K562 (cell line): ENCODE results near the gene DLGAP1. TPM values are rescaled to one million over a fixed set of nuclear protein-coding genes. Genes with fewer than 3 reads are reported as not detected.

ENCODE experiments used
- ATAC-seq: fragments of 200-7000 bp; cut with Tn5 transposase; 3 replicates; pipeline ENCODE4 v1.9.1; 2020; ENCODE audit warnings: moderate library complexity
- BruUV-seq: library from RNA; stranded (reverse); fragments of 400-500 nt; replicated peaks from 2 replicates; lab custom pipeline; 2021; lab: Mats Ljungman, UMichigan
- CTCF ChIA-PET: fragments of 300-600 bp; formaldehyde crosslinking; extraction: SDS; loops from one replicate; lab custom pipeline; 2021; ENCODE audit warnings: low intra/inter-chr PET ratio; lab: Yijun Ruan, JAX
- POLR2A ChIA-PET: fragments of 300-600, 350-650 bp; sonication (Branson Sonifier 250); formaldehyde crosslinking; extraction: SDS; loops from one replicate; lab custom pipeline; 2021; ENCODE audit warnings: antibody characterized with exemption, inconsistent platforms; lab: Yijun Ruan, JAX
- DNase-seq, 4 experiments: peaks; one replicate each; pipeline versions ENCODE4 v3.0.0 to v3.0.0-alpha.2; 2011 to 2018; ENCODE audit warnings: low spot score in 3 of 4, mixed read lengths in 3 of 4; ENCODE audit errors: extremely low read depth in 1 of 4
- FAIRE-seq: peaks from 2 replicates; lab custom pipeline; 2011; peaks lifted over from hg19 to GRCh38; lab: Jason Lieb, UNC
- H2AFZ ChIP-seq: 2 replicates; pipeline ENCODE4 v1.6.0; 2011; ENCODE audit warnings: low read depth, low read length, control low read depth, inconsistent platforms
- H3K27ac ChIP-seq: fragments of 200-600 bp; 3 replicates; pipeline ENCODE4 v1.8.0; 2011; ENCODE audit warnings: low read depth, mild to moderate bottlenecking, control low read depth, inconsistent platforms, low read length, moderate library complexity, mixed read lengths; ENCODE audit errors: extremely low read depth
- H3K27me3 ChIP-seq, 2 experiments: fragments of 300-600 bp in 1 of 2; 2 replicates in 1 of 2; 3 replicates in 1 of 2; pipeline versions ENCODE4 v1.6.0 to v1.8.0; 2011; ENCODE audit warnings: inconsistent platforms in 2 of 2, low read length in 2 of 2, mild to moderate bottlenecking in 1 of 2, mixed read lengths in 1 of 2, moderate library complexity in 1 of 2; ENCODE audit not compliant: control insufficient read depth in 2 of 2, insufficient read depth in 2 of 2
- H3K36me3 ChIP-seq: fragments of 300-600 bp; 3 replicates; pipeline ENCODE4 v1.8.0; 2011; ENCODE audit warnings: mild to moderate bottlenecking, low read length, inconsistent platforms; ENCODE audit not compliant: control insufficient read depth, insufficient read depth
- H3K4me1 ChIP-seq, 2 experiments: fragments of 200-600 bp in 1 of 2; replicated peaks in 1 of 2; 2 replicates in 1 of 2; 3 replicates in 1 of 2; pipeline versions ENCODE4 v1.5.1 to v1.8.0; 2011; ENCODE audit warnings: inconsistent platforms in 2 of 2, low read length in 2 of 2, mild to moderate bottlenecking in 1 of 2, mixed read lengths in 1 of 2, moderate library complexity in 1 of 2; ENCODE audit not compliant: control insufficient read depth in 2 of 2, insufficient read depth in 2 of 2
- H3K4me2 ChIP-seq: 2 replicates; pipeline ENCODE4 v1.6.1; 2011; ENCODE audit warnings: low read length, control low read depth, inconsistent platforms, mixed read lengths; ENCODE audit not compliant: insufficient read depth
- H3K4me3 ChIP-seq: fragments of 200-600 bp; sonication (generic), shearing (Covaris generic); 2 replicates; pipeline ENCODE4 v1.5.1; 2016; ENCODE audit warnings: control low read depth, inconsistent platforms
- H3K79me2 ChIP-seq: fragments of 200-600 bp; 3 replicates; pipeline ENCODE4 v1.8.0; 2011; ENCODE audit warnings: low read length, inconsistent platforms; ENCODE audit not compliant: control insufficient read depth, insufficient read depth
- H3K9ac ChIP-seq, 2 experiments: 2 replicates each; pipeline versions ENCODE4 v1.6.0 to v1.6.1; 2011; ENCODE audit warnings: low read depth in 2 of 2, low read length in 2 of 2, control low read depth in 1 of 2, inconsistent platforms in 1 of 2, mild to moderate bottlenecking in 1 of 2, mixed read lengths in 1 of 2; ENCODE audit not compliant: insufficient read depth in 1 of 2
- H3K9me1 ChIP-seq: one replicate; pipeline ENCODE4 v1.6.0; 2011; ENCODE audit warnings: inconsistent platforms, mild to moderate bottlenecking, low read length, moderate library complexity; ENCODE audit not compliant: control insufficient read depth, insufficient read depth
- H3K9me3 ChIP-seq: replicated peaks from 2 replicates; pipeline ENCODE4 v1.5.1; 2011; ENCODE audit warnings: low read depth, low read length, inconsistent platforms; ENCODE audit not compliant: control insufficient read depth, insufficient read depth
- H4K20me1 ChIP-seq: replicated peaks from 2 replicates; pipeline ENCODE4 v1.6.1; 2011; ENCODE audit warnings: low read length, inconsistent platforms, mixed read lengths; ENCODE audit not compliant: control insufficient read depth, insufficient read depth
- ASH1L ChIP-seq: fragments of 450-650 bp; IDR thresholded peaks from 2 replicates; pipeline ENCODE4 v1.6.1; 2018; ENCODE audit warnings: borderline replicate concordance, mild to moderate bottlenecking, low read depth; ENCODE audit not compliant: partially characterized antibody
- E2F6 ChIP-seq, 2 experiments: IDR thresholded peaks; 2 replicates each; pipeline ENCODE4 v1.6.1; 2011; ENCODE audit warnings: borderline replicate concordance in 1 of 2, control low read depth in 1 of 2, low read depth in 1 of 2, low read length in 1 of 2, mild to moderate bottlenecking in 1 of 2, mixed read lengths in 1 of 2, moderate library complexity in 1 of 2; ENCODE audit not compliant: insufficient read depth in 1 of 2, insufficient read length in 1 of 2, poor library complexity in 1 of 2, severe bottlenecking in 1 of 2; ENCODE audit errors: extremely low read depth in 1 of 2
- ESRRB ChIP-seq: fragments of 250-450 bp; sonication (Bioruptor Pico); IDR thresholded peaks from 2 replicates; pipeline ENCODE4 v1.5.0; 2020; ENCODE audit warnings: mild to moderate bottlenecking, moderate library complexity, borderline replicate concordance
- HNRNPL ChIP-seq: fragments of 200-400 bp; formaldehyde crosslinking; IDR thresholded peaks from 2 replicates; pipeline ENCODE4 v1.6.1; 2017; ENCODE audit warnings: low read depth, mild to moderate bottlenecking, low read length
- LCOR ChIP-seq: sonication (generic); formaldehyde crosslinking; IDR thresholded peaks from 2 replicates; pipeline ENCODE4 v1.8.0; 2022; ENCODE audit warnings: mild to moderate bottlenecking, missing genetic modification reagents
- MTA1 ChIP-seq: fragments of 450-650 bp; IDR thresholded peaks from 2 replicates; pipeline ENCODE4 v1.6.1; 2017; ENCODE audit warnings: borderline replicate concordance
- PML ChIP-seq: IDR thresholded peaks from 2 replicates; pipeline ENCODE4 v1.6.1; 2012; ENCODE audit warnings: low read length, inconsistent platforms
- RFX7 ChIP-seq: fragments of 250-450 bp; sonication (Bioruptor Pico); IDR thresholded peaks from 2 replicates; pipeline ENCODE4 v1.5.1; 2021; ENCODE audit warnings: mild to moderate bottlenecking
- TBL1XR1 ChIP-seq, 2 experiments: IDR thresholded peaks; 2 replicates each; pipeline ENCODE4 v1.6.1; 2012; ENCODE audit warnings: improper control_type of control experiment in 2 of 2, low read length in 2 of 2, mild to moderate bottlenecking in 1 of 2
- WGBS: fragments of 100-300 bp; shearing (Covaris generic); methylation state at CpG from one replicate; pipeline ENCODE4 v1.1.6; 2016; ENCODE audit warnings: low coverage, mixed read lengths; ENCODE audit not compliant: insufficient coverage; ENCODE audit errors: missing lambda C conversion rate; 5-methylcytosine and 5-hydroxymethylcytosine counted together
- in situ Hi-C: fragments of 300-500 bp; cut with MboI; formaldehyde crosslinking; loops from 4 replicates; pipeline ENCODE4 v1.15.0; 2018; ENCODE audit warnings: inconsistent platforms, mixed read lengths
- intact Hi-C: fragments of 100-400 bp; cut with micrococcal nuclease; formaldehyde crosslinking; loops from 2 replicates; pipeline ENCODE4 v1.14.2; 2022
- polyA plus RNA-seq, 8 experiments: library from polyadenylated mRNA; depleted of rRNA in 4 of 8; stranded (reverse) in 5 of 8; unstranded in 3 of 8; fragments of >200 nt; fragmentation: Nextera tagmentation in 2 of 8; fragmentation: Illumina TruSeq in 1 of 8; extraction: Ambion mirVana in 2 of 8; extraction: Trizol in 1 of 8; gene quantifications; 2 replicates each; pipeline versions ENCODE4 v1.2.1 to v1.2.3, GENCODE V29; 2011 to 2014; ENCODE audit warnings: inconsistent platforms in 1 of 8, missing spikeins in 1 of 8
- total RNA-seq, 7 experiments: library from RNA; depleted of rRNA in 6 of 7; stranded (reverse); fragments of >200 nt in 6 of 7; fragmentation: Illumina TruSeq in 2 of 7; extraction: Trizol in 2 of 7; gene quantifications; 2 replicates each; pipeline versions ENCODE4 v1.2.1 to v1.2.3, GENCODE V29; 2011 to 2021; ENCODE audit warnings: low replicate concordance in 1 of 7
- TF ChIP-seq, protein P1 (sequence below): sonication (generic); formaldehyde crosslinking; IDR thresholded peaks from 2 replicates; pipeline ENCODE4 v1.8.0; 2022; ENCODE audit warnings: missing genetic modification reagents, mild to moderate bottlenecking, moderate library complexity, borderline replicate concordance

The DLGAP1 gene
- total and polyA plus RNA-seq, 9 of the 15 experiments (the other 6 are each of a cell fraction or from before 2014, with no cell fraction given): 0.04 to 0.22 (median 0.08) TPM

- no peaks in the 10 kb centered on the region for H3K9me3 ChIP-seq
- in situ Hi-C loops (no loop called here), intact Hi-C loops (no loop called here)
- no peak for DNase-seq
- ATAC-seq: no peak
- WGBS: 0% methylated on average over 8 of the region's 8 CpGs
- CTCF ChIA-PET: no interaction called here
- FAIRE-seq: no peak
- TF ChIP-seq PML (no peak), ESRRB (CRISPR knock-in tag) (no peak), LCOR (CRISPR knock-in tag) (no peak), MTA1 (no peak), E2F6 (IDR thresholded peaks at IDR 0.05; ENCODE audit: borderline replicate concordance in 1 of 2, extremely low read depth in 1 of 2, insufficient read depth in 1 of 2, insufficient read length in 1 of 2, low read depth in 1 of 2, low read length in 1 of 2, poor library complexity in 1 of 2, severe bottlenecking in 1 of 2) (no peak), RFX7 (no peak), ASH1L (no peak), TBL1XR1 (IDR thresholded peaks at IDR 0.05; ENCODE audit: low read length in 2 of 2) (no peak), HNRNPL (no peak)
- TF ChIP-seq, protein P1, sequence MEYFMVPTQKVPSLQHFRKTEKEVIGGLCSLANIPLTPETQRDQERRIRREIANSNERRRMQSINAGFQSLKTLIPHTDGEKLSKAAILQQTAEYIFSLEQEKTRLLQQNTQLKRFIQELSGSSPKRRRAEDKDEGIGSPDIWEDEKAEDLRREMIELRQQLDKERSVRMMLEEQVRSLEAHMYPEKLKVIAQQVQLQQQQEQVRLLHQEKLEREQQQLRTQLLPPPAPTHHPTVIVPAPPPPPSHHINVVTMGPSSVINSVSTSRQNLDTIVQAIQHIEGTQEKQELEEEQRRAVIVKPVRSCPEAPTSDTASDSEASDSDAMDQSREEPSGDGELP (CRISPR knock-in tag): no peak
- no peak overlapping the region for H3K4me3 ChIP-seq
- H3K9ac ChIP-seq: no peak overlapping the region
- H3K9me1 ChIP-seq: no peaks in the 10 kb centered on the region
- no peaks in the 10 kb centered on the region for H3K36me3 ChIP-seq
- POLR2A ChIA-PET: no interaction called here
- no peak overlapping the region for H2AFZ ChIP-seq
- no peaks in the 10 kb centered on the region for H4K20me1 ChIP-seq
- no peaks in the 10 kb centered on the region for H3K4me1 ChIP-seq
- H3K4me2 ChIP-seq: no peak overlapping the region
- H3K27me3 ChIP-seq: peaks cover 0 to 6% of the 10 kb centered on the region in 2 experiments; a peak in 3 of 5 replicates
- BruUV-seq: no TSS peak
- H3K79me2 ChIP-seq: no peaks in the 10 kb centered on the region
- no peak overlapping the region for H3K27ac ChIP-seq
Measured at GRCh38 chr18:3901042-3901441, 554.1 kb downstream of the DLGAP1 start.
